ENCODE measurements around the gene DYNLT1.

GRCh38 chr6:158642097-158642601, 2.4 kb downstream of the DYNLT1 start:
- TF ChIP-seq CTCF (IDR thresholded peaks at IDR 0.05) (no peak), POLR2A (IDR thresholded peaks at IDR 0.05) (no peak)
